GM06990 (cell line): ENCODE measurements around the gene ST3GAL2.

Experiments
- DNase-seq: peaks from one replicate; pipeline ENCODE4 v3.0.0-alpha.2; 2011; ENCODE audit not compliant: insufficient read length; ENCODE audit errors: extremely low read depth
- H3K27me3 ChIP-seq: replicated peaks from 2 replicates; pipeline ENCODE4 v1.6.0; 2011; ENCODE audit warnings: low read length; ENCODE audit not compliant: control insufficient read depth, insufficient read depth
- H3K36me3 ChIP-seq: 2 replicates; pipeline ENCODE4 v1.5.1; 2011; ENCODE audit warnings: low read length; ENCODE audit not compliant: control insufficient read depth, insufficient read depth
- H3K4me3 ChIP-seq: replicated peaks from 2 replicates; pipeline ENCODE4 v1.5.1; 2011; ENCODE audit warnings: low read depth, mild to moderate bottlenecking, control low read depth, low read length
- TF ChIP-seq, protein P1 (sequence below): IDR thresholded peaks from 2 replicates; pipeline ENCODE4 v1.5.1; 2011; ENCODE audit warnings: low read length, control low read depth, mild to moderate bottlenecking, inconsistent platforms; ENCODE audit not compliant: insufficient read depth, poor library complexity, severe bottlenecking

Gene ST3GAL2

DNA sequence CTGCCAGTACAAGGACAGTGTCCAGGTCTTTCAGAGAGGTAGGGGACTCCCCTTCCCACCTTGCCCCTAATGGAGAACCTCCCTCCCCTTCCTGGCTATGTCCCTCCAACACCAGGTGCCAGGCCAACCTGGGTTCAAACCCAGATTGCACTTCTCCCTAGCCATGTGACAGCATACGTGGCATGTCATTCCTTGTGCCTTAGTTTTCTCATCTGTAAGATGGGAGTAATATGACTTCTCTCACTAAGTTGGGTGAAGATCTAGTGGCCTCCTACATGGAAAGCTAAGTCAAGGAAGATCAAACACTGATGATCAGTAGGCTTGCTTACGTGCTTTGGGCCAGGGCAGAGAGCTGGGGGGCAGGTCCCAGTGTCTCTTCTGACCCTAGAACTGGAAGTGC lies 24.3 kb upstream of the ST3GAL2 start:
- H3K36me3 ChIP-seq: peaks cover 10% of the 10 kb centered on the region
- no peaks in the 10 kb centered on the region for H3K27me3 ChIP-seq
- no peak for DNase-seq
- TF ChIP-seq, protein P1, sequence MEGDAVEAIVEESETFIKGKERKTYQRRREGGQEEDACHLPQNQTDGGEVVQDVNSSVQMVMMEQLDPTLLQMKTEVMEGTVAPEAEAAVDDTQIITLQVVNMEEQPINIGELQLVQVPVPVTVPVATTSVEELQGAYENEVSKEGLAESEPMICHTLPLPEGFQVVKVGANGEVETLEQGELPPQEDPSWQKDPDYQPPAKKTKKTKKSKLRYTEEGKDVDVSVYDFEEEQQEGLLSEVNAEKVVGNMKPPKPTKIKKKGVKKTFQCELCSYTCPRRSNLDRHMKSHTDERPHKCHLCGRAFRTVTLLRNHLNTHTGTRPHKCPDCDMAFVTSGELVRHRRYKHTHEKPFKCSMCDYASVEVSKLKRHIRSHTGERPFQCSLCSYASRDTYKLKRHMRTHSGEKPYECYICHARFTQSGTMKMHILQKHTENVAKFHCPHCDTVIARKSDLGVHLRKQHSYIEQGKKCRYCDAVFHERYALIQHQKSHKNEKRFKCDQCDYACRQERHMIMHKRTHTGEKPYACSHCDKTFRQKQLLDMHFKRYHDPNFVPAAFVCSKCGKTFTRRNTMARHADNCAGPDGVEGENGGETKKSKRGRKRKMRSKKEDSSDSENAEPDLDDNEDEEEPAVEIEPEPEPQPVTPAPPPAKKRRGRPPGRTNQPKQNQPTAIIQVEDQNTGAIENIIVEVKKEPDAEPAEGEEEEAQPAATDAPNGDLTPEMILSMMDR: no peak
- no peak overlapping the region for H3K4me3 ChIP-seq

DNA sequence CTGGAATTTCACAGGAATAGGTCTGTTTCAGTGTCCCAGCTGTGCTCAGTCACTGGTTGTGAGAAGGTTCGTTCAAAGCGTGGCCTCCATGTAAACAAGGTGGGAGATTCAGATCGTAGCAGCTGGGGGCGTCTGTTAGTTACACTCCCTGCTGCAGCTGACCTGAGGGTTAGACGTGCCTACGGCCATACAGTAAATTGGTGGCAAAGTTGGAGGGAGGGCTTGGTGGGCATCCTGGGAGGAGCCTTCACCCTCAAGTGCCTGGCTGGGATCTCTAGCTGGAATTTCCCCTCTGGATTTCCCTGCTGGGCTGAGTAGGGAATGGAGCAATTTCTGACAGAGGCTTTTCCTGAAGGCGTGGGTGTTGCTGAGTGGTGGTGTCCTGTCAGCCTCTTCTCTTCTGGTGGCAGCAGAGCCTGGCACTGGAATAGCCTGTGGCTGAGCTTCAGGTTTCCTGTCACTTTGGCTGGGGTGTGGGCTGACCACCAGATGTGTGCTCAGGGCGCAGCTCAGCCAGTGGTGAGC lies 21.9 kb upstream of the ST3GAL2 start:
- H3K36me3 ChIP-seq: peaks cover 6% of the 10 kb centered on the region
- no peak for DNase-seq
- H3K27me3 ChIP-seq: no peaks in the 10 kb centered on the region
- TF ChIP-seq, protein P1: no peak
- H3K4me3 ChIP-seq: no peak overlapping the region

DNA sequence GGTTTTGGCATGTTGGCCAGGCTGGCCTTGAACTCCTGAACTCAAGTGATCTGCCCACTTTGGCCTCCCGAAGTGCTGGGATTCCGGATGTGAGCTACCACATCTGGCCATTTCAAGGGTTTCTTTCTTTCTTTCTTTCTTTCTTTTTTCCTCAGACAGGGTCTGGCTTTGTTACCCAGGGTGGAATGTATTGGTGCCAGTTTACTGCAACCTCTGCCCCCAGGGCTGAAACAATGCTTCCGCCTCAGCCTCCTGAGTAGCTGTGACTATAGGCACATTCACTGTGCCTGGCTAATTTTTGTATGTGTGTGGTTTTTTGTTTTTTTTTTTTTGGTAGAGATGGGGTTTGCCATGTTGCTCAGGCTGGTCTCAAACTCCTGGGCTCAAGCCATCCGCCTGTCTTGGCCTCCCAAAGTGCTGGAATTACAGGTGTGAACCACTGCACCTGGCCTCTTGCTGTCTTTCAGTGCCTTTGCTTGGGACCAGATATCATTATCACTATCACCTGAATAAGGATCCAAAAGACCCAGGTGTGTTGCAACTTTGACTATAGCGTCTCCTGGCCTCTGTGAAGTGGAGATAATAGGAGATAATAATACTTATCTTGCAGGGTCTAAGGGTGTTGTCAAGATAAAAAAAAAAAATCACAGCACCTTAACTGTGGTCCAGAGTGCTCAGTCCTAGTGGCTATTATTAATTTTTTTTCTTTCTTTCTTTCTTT lies 18.7 kb upstream of the ST3GAL2 start:
- Histone ChIP-seq H3K4me3 (no peak overlapping the region), H3K27me3 (no peaks in the 10 kb centered on the region), H3K36me3 (no peaks in the 10 kb centered on the region)
- DNase-seq: no peak
- TF ChIP-seq, protein P1: no peak

DNA sequence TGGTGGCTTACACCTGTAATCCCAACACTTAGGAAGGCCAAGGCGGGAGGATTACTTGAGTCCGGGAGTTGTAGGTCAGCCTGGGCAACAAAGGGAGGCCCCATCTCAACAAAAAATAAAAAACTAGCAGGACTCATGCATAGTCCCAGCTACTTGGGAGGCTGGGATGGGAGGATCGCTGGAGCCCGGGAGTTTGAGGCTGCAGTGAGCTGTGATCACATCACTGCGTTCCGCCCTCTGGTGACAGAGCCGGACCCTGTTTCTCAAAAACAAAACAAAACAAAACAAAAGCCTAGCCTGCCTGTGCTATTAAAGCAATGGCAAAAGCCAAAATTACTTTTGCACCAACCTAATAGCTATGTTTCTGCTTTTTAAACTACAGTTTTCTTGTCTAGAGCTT lies 17.0 kb upstream of the ST3GAL2 start:
- no peaks in the 10 kb centered on the region for H3K36me3 ChIP-seq
- H3K4me3 ChIP-seq: no peak overlapping the region
- no peaks in the 10 kb centered on the region for H3K27me3 ChIP-seq
- DNase-seq: no peak
- TF ChIP-seq, protein P1: peak; percentile 5

DNA sequence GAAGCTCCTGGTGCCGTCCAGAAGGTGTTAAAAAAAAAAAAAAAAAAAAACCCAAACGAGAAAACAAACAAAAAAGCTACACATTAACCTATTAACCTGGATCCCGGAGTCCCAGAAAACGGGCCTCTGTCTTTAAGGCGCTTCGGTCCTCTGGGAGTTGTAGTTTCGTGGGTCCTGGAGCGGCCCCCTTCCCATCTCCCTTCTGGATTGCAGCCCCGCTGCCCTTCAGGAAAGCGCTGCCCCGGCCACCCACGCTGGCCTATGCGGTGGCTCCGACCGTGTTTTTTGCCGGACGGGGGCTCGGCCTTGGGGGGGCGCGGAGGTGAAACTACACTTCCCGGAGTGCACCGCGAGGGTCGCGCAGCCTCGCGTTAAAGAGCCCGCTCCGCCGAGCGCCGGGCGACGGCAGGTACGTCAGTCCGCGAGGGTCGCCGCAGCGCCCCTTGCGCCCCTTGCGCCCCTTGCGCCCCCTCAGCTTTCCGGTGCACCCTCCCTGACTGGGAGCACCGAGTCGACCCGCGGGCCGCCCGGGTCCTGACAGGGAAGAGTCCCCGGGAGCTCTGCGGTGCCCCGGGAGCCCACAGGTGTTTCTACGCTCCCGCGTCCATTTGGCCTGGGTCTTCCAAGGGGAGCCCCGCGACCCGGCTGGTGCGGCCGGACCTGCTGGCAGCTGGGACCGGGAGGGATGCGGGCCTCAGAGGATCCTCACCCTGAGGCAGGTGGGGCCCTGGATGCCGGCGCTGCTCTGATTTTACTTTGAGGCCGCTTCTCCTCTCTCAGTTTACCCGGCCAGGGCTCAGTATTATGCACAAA lies 15.5 kb upstream of the ST3GAL2 start, which contains the start of gene FCSK:
Gene FCSK, plus strand, starts transcription at position 374 of the 813 bp plus-strand sequence. CDS start 8,596 bp downstream, outside the sequence.
- H3K36me3 ChIP-seq: no peaks in the 10 kb centered on the region
- TF ChIP-seq, protein P1: peak; percentile 8
- DNase-seq: peak; percentile 85
- H3K27me3 ChIP-seq: no peaks in the 10 kb centered on the region
- H3K4me3 ChIP-seq: peak within 1 kb of the TSS; percentile 85
